Measurements from ENCODE around the gene CPNE4. TPM values are rescaled to one million over a fixed set of nuclear protein-coding genes. Genes with fewer than 3 reads are reported as not detected.

The CPNE4 gene
- total and polyA plus RNA-seq, 9 of the 15 experiments (the other 6 are each of a cell fraction or from before 2014, with no cell fraction given), result not detected

DNA sequence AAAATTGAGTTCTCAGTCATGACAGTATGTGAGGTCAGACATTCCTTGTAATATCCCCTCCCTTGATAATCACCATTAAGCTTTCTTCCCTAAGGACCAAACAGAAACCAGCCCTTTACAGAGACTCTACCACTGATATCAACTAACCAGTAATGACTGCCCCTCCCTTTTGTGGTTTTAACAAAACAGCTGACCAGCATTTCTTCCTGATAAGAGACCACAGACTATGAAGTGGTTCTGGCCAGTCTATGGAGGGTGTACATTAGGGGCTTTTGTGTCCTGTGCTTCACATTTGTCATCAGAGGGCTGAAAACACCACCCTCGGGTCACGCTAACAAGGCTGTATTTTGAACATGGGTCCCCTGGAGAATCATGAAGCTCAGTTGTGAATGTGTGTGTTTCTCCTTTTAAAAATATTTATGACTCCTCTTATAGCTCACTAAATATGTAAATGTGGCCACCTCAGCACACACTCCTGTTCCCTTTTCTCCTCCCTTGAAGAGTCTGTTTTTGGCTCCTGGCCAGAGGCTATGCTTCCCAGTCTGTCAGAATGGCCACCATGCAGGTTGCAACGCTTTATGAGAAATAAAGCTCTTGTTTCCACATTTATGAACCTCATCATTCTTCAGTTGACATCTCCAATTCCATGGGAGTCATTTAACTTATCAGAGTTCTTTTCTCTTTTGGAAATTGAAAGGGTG, 239.3 kb downstream of the CPNE4 start:
- intact Hi-C loops (cut with micrococcal nuclease), result loop anchor here (1.0 to 10.0 kb wide), 3 partner anchors 234 to 599 kb away; no protein-coding TSS in a partner anchor
- ATAC-seq (peak; percentile 94), DNase-seq (ENCODE audit: extremely low read depth in 1 of 4, low spot score in 3 of 4) (peak; percentile 17 to 65 (median 32)), FAIRE-seq (peak; percentile 62)
- Histone ChIP-seq H3K4me3 (no peak overlapping the region), H3K79me2 (ENCODE audit: control insufficient read depth, insufficient read depth, low read length) (no peaks in the 10 kb centered on the region), H3K9ac (ENCODE audit: insufficient read depth in 1 of 2, low read depth in 2 of 2, low read length in 2 of 2) (no peak overlapping the region), H2AFZ (ENCODE audit: low read depth, low read length) (no peak overlapping the region), H3K4me2 (ENCODE audit: insufficient read depth, low read length) (no peak overlapping the region; the same call in 1 of the 2 replicates), H3K27me3 (ENCODE audit: control insufficient read depth in 2 of 2, insufficient read depth in 2 of 2, low read length in 2 of 2) (no peaks in the 10 kb centered on the region), H3K9me1 (ENCODE audit: control insufficient read depth, insufficient read depth, low read length) (no peaks in the 10 kb centered on the region), H3K27ac (ENCODE audit: extremely low read depth, low read depth, low read length) (no peak overlapping the region), H3K4me1 (replicated peaks in 1 of 2; ENCODE audit: control insufficient read depth in 2 of 2, insufficient read depth in 2 of 2, low read length in 2 of 2) (peaks cover 0 to 8% of the 10 kb centered on the region in 2 experiments; a peak in 2 of 5 replicates), H4K20me1 (replicated peaks; ENCODE audit: control insufficient read depth, insufficient read depth, low read length) (no peaks in the 10 kb centered on the region; the same call in 1 of the 2 replicates), H3K36me3 (ENCODE audit: control insufficient read depth, insufficient read depth, low read length) (no peaks in the 10 kb centered on the region), H3K9me3 (replicated peaks; ENCODE audit: control insufficient read depth, insufficient read depth, low read depth, low read length) (no peaks in the 10 kb centered on the region)
- CTCF ChIA-PET (ENCODE audit: low intra/inter-chr PET ratio), result interaction anchor here (1.7 kb wide), 1 partner anchor 234 kb away, joined by 11 read pairs; no protein-coding TSS in a partner anchor
- 0% methylated on average over 3 of the region's 3 CpGs for WGBS (ENCODE audit: insufficient coverage, low coverage, missing lambda C conversion rate)
- no TSS peak for BruUV-seq (replicated peaks)
- in situ Hi-C loops (cut with MboI), result loop anchor here (10.0 to 25.0 kb wide), 2 partner anchors 229 to 592 kb away; no protein-coding TSS in a partner anchor
- POLR2A ChIA-PET, result interaction anchor here (0.7 kb wide), 1 partner anchor 239 kb away, joined by 3 read pairs; the partner anchor contains the start of gene CPNE4
- TF ChIP-seq FOXK2 (conservative IDR thresholded peaks at IDR 0.05 in 1 of 2, IDR thresholded peaks at IDR 0.05 in 1 of 2; ENCODE audit: low read depth in 2 of 2), result no peak
- TF ChIP-seq MCM2 (IDR thresholded peaks at IDR 0.05; ENCODE audit: low read depth), result no peak
- peak; percentile 53; the same call in 1 of the 2 replicates for TF ChIP-seq KLF16 (IDR thresholded peaks at IDR 0.05)
- no peak for TF ChIP-seq TBL1XR1 (IDR thresholded peaks at IDR 0.05; ENCODE audit: low read length in 2 of 2)
- TF ChIP-seq, protein P1, sequence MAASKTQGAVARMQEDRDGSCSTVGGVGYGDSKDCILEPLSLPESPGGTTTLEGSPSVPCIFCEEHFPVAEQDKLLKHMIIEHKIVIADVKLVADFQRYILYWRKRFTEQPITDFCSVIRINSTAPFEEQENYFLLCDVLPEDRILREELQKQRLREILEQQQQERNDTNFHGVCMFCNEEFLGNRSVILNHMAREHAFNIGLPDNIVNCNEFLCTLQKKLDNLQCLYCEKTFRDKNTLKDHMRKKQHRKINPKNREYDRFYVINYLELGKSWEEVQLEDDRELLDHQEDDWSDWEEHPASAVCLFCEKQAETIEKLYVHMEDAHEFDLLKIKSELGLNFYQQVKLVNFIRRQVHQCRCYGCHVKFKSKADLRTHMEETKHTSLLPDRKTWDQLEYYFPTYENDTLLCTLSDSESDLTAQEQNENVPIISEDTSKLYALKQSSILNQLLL (CRISPR knock-in tag; IDR thresholded peaks at IDR 0.05; ENCODE audit: borderline replicate concordance), result no peak
- TF ChIP-seq MTA3 (IDR thresholded peaks at IDR 0.05; ENCODE audit: borderline replicate concordance), result no peak
- peak; percentile 72 for TF ChIP-seq MTA2 (IDR thresholded peaks at IDR 0.05; ENCODE audit: low read depth)
- no peak for TF ChIP-seq MXI1 (IDR thresholded peaks at IDR 0.05; ENCODE audit: low read depth, low read length)
- no peak for TF ChIP-seq ZC3H11A (IDR thresholded peaks at IDR 0.05; ENCODE audit: low read depth, low read length)
- TF ChIP-seq, protein P2, sequence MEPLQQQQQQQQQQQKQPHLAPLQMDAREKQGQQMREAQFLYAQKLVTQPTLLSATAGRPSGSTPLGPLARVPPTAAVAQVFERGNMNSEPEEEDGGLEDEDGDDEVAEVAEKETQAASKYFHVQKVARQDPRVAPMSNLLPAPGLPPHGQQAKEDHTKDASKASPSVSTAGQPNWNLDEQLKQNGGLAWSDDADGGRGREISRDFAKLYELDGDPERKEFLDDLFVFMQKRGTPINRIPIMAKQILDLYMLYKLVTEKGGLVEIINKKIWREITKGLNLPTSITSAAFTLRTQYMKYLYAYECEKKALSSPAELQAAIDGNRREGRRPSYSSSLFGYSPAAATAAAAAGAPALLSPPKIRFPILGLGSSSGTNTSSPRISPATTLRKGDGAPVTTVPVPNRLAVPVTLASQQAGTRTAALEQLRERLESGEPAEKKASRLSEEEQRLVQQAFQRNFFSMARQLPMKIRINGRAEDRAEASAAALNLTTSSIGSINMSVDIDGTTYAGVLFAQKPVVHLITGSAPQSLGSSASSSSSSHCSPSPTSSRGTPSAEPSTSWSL (CRISPR knock-in tag; IDR thresholded peaks at IDR 0.05; ENCODE audit: borderline replicate concordance), result no peak
- TF ChIP-seq MBD2 (IDR thresholded peaks at IDR 0.05; ENCODE audit: borderline replicate concordance, low read depth), result no peak
- no peak for TF ChIP-seq SAFB (IDR thresholded peaks at IDR 0.05; ENCODE audit: borderline replicate concordance, low read depth, low read length)
- no peak for TF ChIP-seq TCFL5 (CRISPR knock-in tag; conservative IDR thresholded peaks at IDR 0.05)
- TF ChIP-seq, protein P3, sequence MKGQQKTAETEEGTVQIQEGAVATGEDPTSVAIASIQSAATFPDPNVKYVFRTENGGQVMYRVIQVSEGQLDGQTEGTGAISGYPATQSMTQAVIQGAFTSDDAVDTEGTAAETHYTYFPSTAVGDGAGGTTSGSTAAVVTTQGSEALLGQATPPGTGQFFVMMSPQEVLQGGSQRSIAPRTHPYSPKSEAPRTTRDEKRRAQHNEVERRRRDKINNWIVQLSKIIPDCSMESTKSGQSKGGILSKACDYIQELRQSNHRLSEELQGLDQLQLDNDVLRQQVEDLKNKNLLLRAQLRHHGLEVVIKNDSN (CRISPR knock-in tag; IDR thresholded peaks at IDR 0.05), result no peak
- TF ChIP-seq SPI1 (IDR thresholded peaks at IDR 0.05; ENCODE audit: borderline replicate concordance, low read depth, low read length), result 0 out of 2 replicates have a peak, but pooled peaks have one; percentile 10
- TF ChIP-seq ARID2 (IDR thresholded peaks at IDR 0.05), result no peak
- TF ChIP-seq LCOR (CRISPR knock-in tag; IDR thresholded peaks at IDR 0.05), result no peak
- TF ChIP-seq ESRRA (IDR thresholded peaks at IDR 0.05; ENCODE audit: borderline replicate concordance, low read depth), result peak; percentile 96; the same call in 1 of the 2 replicates
- TF ChIP-seq JUND (IDR thresholded peaks at IDR 0.05; ENCODE audit: borderline replicate concordance, low read depth, low read length), result 0 out of 2 replicates have a peak, but pooled peaks have one; percentile 12
- no peak; the same call in 2 of the 3 replicates for TF ChIP-seq JUND (tag; IDR thresholded peaks at IDR 0.05; ENCODE audit: borderline replicate concordance, low read depth, low read length)

All from K562 (cell line).